HG03108 (cell line): ENCODE measurements around the gene CRYBB3.

Experiments used
- ATAC-seq: cut with Tn5 transposase; IDR thresholded peaks from one replicate; pipeline ENCODE4 v1.9.1; 2021; ENCODE audit warnings: moderate library complexity; ENCODE audit not compliant: unreplicated experiment

CRYBB3 gene

GRCh38 chr22:25199731-25200520 lies at the start of gene CRYBB3:
Gene CRYBB3 (plus strand): TSS chr22:25199858. CDS start chr22:25201397, 1,539 bp downstream.
- no peak for ATAC-seq

- no peak for ATAC-seq
Observed at GRCh38 chr22:25153961-25154666, 45.5 kb upstream of the CRYBB3 start.

DNA sequence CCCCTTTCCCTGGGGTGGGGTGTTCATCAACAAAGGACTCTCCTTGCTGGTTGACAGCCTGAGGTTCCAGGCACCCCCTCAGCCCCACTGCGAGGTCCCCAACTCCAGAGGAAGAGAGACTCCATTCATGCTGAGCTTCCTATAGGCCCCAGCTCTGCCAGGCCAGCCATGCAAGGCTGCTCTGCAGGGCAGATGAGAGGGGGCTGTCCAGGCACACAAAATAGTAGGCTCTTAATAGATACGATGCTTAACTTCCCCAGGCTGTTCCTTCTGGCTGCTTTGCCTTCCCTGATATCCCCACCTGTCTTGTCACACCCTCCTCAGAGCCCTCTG lies 45.0 kb upstream of the CRYBB3 start:
- ATAC-seq: no peak

- no peak for ATAC-seq
Observed at GRCh38 chr22:25156736-25157135, 42.9 kb upstream of the CRYBB3 start.

GRCh38 chr22:25159028-25159427 lies 40.6 kb upstream of the CRYBB3 start:
- ATAC-seq: no peak

DNA sequence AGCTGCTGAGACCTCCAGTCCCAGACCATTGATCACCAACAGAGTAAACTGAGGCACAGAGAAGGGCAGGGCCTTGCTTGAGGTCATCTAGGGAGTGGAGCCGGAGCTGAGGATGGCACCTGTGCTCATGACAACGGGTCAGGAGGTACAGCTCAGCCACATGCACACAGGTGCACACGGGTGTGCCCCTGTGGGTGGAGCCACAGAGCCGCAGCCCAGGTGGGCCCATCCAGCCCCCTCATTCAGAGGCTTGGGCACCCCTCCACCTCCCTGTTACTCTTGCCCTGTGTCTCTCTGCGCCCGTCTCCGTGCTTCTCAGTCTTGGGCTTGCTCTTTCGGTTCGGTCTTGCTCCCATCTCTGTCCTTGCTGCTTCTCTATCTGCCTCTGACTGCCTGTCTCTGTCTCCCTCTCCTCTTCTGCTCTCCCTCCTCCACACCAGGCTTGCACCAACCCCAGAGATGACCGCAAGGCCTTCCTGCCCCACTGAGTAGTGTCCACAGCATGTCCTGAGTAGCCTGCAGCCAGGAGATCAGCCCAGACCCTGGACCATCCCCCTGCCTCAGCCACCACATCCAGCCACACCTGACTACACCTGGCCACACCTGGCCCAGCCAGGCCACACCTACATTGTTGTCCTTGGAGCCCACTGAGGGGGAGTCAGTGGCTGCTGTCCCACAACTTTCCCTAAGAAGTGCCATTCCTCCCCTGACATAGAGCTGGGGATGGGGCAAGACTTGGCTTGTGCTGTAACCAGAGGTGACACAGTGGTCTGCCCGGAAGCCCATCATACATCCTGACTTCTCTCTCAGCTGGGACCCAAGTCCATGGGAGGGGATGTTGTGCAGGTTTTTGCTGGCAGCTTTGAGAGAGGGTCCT lies 39.3 kb upstream of the CRYBB3 start:
- ATAC-seq: no peak

GRCh38 chr22:25161017-25161915 lies 38.4 kb upstream of the CRYBB3 start:
- no peak for ATAC-seq

GRCh38 chr22:25161916-25162530 lies 37.6 kb upstream of the CRYBB3 start:
- ATAC-seq: no peak

DNA sequence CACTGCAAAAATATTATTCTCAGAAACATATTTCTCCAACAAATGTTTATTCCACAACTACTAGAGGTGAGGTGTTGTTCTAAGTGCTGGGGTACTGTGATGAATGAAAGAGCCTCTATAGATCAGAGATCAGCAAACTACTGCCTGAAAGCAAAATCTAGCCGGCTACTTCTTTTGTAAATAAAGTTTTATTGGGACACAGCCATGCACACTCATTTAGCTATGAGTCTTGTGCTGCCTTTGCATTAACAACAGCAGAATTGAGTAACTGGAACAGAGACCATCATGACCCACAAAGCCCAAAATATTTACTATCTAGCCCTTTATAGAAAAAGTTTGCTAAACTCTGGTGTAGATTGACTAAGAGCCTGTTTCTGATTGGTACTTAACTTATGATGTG lies 37.1 kb upstream of the CRYBB3 start:
- ATAC-seq: no peak

DNA sequence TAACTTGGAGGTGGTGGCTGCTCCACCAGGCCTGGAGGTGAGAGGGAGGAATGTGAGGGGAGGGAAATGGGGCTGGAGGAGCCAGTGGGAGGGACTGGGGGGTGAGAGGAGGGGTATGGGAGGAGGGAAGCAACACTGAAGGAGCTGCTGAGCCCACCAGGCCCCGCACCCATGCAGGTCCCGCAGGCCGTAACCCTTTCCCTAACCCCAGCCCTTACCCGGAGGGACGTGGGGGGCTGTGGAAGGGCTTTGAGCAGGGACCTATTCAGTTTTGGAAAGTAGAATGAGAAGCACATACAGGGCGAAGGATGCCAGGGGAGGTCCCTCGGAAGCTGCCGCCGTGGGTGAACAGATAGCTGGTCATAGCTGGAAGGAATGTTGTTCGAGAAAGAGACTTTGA lies 33.9 kb upstream of the CRYBB3 start:
- ATAC-seq: no peak

DNA sequence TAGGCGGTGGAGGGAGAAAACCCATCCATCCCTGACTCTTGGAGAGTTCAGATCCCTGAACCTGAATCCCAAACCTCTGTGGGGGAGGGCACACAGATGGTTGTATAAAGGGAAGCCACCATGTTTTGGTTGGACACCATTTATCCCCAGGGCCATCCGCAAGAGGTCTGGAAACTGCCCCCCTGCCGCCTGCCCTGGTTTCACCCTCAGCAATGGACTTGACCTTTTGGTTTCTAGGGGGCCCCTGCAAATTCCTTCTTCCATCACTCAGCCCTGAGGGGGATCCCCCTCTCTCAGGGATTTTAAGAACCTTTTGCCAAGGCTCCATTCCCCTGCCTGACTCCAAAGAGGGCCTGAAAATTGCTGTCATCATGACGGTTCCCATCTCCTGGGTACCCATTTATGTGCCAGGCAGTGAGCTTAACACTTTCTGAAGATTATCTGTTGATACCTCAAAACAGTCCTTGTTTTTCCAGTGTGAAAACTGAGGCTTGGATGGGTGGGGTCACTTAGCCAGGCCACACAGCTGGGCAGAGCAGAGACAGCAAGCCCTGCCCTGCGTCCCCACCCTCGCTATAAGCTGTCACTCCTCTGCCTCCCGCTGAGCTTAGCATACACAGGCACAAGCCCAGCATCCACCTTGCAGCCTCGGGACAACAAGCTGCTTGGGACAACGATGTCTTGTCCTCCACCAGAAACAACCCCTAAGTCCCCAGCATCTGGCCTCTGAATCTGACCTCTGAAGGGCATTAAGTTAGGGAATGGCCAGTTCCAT lies 33.2 kb upstream of the CRYBB3 start:
- ATAC-seq: no peak

- ATAC-seq: no peak
Observed at GRCh38 chr22:25167082-25167481, 32.6 kb upstream of the CRYBB3 start.

DNA sequence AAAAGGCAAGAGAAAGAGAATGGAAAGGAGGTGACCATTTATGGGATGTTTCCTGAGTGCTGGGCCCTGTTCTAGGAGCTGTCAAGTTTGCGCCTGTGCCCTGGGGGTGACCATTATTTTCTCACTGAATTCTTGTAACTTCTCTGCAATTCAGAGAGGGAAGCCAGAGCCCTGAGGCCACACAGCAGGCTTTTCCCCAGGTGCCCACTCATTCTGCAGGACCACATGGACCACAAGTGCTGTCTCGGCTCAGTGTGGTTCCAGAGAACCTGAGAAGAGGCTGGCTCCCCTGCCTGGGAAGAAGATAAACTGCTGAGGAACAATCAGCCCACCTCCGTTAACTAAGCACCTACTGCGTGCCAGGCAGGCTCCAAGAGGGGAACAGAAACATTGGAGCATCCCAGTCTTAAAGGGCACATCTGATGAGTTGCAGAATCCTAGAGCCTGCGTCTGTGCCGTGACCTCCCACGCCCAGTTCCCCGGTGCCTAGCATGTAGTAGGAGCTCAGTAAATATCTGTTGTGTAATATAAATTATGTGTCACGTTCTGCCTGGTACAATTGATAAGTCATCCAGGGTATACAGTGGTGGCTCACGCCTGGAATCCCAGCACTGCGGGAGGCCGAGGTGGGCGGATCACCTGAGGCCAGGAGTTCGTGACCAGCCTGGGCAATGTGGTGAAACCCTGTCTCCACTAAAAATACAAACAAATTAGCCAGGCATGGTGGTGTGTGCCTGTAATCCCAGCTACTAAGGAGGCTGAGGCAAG lies 31.6 kb upstream of the CRYBB3 start:
- no peak for ATAC-seq

DNA sequence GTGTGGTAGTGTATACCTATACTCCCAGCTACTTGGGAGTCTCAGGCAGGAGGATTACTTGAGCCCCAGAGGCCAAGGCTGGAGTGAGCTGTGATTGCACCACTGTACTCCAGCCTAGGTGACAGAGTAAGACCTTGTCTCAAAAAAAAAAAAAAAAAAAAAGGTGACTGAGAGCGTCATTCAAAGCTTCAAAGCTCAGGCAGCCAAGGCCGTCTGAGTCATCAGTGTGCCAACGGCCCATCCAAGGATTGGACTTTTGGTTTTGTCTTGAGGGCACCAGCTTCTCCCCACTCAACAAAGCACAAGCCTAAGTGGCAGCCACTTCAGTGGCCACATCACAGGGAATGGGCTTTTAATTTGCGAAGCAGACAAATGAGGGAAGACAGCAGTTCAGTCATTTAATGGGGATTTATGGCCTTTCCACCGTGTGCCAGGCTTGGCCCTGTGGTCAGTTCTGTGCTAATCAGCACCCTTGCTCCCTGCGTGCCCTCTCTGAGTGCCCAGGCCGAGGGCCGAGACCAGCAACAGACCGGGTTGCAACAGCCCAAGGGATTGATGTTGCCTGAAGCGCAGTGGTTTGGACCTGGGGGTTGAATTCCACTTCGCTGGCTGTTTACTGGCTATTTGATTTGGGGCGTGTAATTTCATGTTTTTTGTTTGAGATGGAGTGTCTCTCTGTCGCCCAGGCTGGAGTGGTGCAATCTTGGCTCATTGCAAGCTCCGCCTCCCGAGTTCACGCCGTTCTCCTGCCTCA lies 30.2 kb upstream of the CRYBB3 start:
- no peak for ATAC-seq

- ATAC-seq: no peak
Observed at GRCh38 chr22:25170426-25170980, 29.2 kb upstream of the CRYBB3 start.

GRCh38 chr22:25172153-25172552 lies 27.5 kb upstream of the CRYBB3 start:
- no peak for ATAC-seq

DNA sequence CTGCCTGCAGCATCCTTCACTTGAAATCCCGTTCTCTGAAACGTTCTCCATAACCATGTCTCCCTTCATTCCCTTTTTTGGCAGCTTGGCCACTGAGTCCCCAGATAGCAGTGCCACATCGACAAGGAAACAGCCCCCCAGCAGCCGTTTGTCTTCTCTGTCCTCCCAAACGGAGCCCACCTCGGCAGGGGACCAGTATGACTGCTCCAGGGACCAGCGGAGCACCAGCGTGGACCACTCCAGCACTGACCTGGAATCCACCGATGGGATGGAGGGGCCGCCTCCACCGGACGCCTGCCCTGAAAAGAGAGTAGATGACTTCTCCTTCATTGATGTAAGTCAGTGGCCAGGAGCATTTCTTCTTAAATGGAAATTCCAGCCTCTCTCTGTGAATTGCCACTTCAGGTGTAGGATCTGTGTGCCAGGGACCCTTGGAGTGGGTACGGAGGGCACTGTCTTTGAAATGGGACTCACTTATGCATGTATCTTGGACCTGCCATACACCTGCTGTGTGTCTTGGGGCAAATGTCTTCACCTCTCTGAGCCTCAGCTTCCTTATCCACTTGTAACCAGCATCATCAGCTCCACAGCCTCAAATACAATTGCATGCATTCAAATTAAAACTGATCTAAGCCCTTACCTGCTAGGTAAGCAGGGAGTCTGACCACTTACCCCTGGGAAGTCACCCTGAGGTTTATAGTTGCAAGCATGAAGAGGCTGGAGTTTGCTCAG lies 25.3 kb upstream of the CRYBB3 start:
- ATAC-seq: no peak
